DMS 273 (cell line): ENCODE data around the gene ERLIN1.
"Not testable (repeated sequence)": the region's sequence is repeated elsewhere in the genome, so short reads cannot be mapped to it uniquely, and the experiment has no call there.

Experiments
- DNase-seq: peaks from one replicate; lab custom pipeline; 2025; ENCODE audit not compliant: unreplicated experiment; lab: John Stamatoyannopoulos, UW

The ERLIN1 gene

DNA sequence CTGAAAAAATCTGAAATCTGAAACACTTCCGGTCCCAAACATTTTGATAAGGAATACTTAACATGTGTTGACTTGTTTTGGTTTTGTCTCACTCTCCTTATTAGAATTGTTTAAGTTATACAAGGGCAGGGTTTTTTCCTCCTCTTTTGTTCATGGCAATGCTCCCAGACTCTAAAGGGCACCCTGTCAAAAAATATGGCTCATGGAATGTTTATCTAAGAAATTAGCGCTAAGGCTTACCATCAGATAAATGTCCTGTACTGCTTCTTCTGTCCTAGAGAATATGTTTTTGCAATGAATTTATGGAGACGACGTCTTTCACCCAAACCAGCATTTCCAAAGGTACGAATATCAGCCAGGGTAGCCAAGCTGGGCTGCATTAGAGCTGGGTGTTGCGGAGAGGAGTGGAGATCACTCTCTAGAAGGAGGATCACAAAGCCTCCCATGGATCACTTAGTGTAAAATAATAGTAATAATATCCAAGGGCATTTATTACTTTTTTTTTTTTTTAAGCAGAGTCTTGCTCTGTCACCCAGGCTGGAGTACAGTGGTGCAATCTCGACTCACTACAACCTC lies 46.8 kb downstream of the ERLIN1 start:
- no peak for DNase-seq

DNA sequence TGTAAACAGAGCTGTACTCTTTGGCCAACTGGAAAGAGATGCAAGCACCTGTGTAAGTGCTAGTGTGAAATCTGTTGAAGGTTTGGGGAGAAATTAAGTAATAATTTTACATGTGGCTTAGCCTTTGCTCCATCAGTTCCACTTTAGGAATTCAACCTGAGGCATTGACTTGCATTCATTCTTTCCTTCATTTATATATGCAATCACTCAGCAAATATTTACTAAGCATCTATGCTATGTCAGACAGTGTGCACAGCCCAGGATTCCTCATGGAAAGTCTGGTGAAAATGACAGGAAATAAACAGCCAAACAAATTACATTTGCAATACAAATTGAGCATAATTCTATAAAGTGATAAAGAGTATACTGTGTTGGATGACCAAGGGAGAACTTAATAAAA lies 50.3 kb downstream of the ERLIN1 start:
- no peak for DNase-seq

DNA sequence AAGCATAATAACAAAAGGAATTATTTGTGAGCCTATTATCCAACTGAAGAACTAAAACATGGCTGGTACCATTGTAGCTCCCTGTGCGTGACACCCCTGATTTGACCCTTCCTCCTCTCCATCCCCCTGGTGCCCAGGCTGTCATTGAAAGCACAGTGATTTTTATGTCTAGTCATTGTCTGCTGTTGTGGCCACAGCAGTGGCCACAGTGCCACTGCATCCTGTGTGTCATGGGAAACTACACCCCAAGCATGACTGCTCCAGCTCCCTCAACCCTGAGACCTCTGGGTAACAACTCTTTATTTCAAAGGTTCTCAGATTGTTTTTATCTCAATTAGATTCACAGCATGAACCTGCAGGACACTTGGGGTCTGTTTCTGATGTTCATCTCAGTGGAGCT lies 52.0 kb downstream of the ERLIN1 start:
- no peak for DNase-seq

DNA sequence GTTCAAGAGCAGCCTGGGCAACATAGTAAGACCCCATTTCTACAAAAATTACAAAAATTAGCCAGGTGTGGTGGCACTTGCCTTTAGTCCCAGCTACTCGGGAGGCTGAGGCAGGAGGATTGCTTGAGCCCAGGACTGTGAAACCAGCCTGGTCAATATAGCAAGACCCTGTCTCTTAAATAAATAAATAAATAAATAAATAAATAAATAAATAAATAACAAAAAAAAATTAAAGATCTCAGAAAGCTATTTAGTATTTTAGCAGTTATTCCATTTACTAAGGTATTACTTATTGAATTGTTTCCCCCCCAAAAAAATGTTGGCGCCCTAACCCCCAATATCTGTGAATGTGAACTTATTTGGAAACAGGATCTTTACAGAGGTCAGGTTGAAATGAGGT lies 53.4 kb downstream of the ERLIN1 start:
- no peak for DNase-seq

DNA sequence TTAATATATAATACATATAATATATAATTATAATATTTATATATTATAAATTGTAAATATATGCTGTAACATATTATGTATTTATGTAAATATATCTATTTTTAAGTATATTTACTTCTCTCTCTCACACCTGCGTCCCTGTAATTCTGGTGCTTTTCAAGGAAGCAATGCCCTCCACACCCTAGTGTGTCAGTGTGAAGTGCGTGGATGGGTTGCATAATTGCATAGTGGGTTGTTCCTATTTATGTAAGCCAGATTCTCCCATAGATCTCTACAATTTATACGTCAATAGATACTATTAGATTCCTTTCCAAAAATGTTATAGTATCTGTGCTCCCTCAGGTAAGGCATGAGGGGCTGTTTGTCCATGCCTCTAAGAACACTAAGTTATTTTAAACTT lies 54.3 kb downstream of the ERLIN1 start:
- DNase-seq = no peak

DNA sequence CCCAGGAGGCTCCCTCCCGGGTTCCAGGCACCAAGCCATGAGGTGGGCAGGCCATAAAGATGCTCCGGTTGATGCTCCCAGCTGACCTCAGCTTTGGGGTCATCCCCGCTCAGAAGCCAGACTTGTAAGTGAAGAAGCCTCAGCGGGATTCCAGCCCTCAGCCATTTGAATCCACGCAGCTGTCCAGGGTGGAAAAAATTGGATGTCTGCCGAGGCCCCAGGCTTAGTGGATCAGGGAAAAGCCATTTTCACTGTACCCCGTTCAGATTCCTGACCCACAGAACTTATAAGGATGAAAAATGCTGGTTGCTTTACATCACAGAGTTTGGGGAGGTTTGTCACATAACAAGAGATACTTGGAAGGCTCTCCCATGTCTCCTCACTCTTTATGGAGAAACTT lies 55.0 kb downstream of the ERLIN1 start:
- peak; percentile 6 for DNase-seq

DNA sequence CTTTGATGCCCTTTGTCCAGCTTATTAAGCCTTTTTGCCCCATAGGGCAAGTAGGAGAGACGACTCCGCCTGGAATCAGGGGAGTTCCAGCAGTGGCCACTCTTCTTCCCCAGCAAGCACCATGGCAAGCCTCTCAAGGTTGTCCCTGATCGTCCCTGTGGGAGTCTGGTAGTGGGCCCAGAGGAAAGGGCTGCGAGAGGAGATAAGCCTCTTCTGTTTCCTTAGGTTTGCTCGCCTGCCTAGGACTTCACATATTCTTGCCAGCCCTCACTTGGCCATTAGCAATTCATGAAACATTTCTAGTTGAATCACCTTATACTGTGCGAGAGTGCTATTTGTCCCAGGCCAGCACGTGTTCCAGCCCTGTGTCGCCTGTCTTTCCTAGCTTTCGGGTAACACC lies 56.4 kb downstream of the ERLIN1 start:
- DNase-seq = no peak

DNA sequence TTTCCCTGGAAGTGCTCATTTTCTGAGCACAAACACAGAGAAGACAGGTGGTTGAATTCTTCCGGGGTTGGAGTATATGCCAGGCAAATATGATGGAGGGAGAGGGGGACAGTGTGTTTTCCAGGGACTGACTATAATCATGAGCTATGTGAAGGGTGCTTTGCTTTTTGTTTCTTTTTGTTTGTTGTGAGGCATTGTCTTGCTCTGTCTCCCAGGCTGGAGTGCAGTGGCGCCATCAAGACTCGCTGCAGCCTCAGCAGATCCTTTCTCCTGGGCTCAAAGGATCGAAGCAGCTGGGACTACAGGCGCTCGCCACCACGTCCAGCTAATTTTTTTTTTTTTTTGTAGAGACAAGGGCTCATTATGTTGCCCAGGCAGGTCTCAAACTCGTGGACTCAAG lies 56.9 kb downstream of the ERLIN1 start:
- DNase-seq = no peak

DNA sequence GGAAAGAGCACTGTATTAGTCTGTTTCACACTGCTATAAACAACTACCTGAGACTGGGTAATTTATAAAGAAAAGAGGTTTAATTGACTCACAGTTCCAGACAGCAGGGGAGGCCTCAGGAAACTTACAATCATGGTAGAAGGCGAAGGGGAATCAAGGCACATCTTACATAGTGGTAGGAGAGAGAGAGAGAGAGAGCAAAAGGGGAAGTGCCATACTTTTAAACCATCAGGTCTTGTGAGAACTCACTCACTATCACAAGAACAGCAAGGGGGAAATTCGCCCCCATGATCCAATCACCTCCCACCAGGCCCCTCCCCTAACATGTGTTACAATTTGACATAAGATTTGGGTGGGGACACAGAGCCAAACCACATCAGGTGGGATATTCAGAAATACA lies 60.5 kb downstream of the ERLIN1 start:
- not testable (repeated sequence) for DNase-seq

DNA sequence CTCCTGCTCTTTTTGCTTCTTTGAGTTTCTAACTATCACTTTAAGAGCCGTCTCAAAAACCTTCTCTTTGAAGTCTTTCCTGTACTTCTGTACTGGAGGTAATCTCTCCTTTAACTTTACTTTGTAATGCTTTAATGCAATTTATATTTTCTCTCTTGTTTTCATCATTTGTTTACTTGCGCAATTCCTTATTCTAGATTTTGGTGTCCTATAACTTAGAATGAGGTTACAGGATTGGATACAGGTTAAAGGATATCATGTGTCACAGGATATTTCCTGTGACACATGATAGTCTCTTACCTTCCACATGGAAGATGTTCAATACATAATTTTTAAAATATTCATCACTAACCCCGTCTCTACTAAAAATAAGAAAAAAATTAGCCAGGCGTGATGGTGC lies 61.7 kb downstream of the ERLIN1 start:
- DNase-seq = no peak

DNA sequence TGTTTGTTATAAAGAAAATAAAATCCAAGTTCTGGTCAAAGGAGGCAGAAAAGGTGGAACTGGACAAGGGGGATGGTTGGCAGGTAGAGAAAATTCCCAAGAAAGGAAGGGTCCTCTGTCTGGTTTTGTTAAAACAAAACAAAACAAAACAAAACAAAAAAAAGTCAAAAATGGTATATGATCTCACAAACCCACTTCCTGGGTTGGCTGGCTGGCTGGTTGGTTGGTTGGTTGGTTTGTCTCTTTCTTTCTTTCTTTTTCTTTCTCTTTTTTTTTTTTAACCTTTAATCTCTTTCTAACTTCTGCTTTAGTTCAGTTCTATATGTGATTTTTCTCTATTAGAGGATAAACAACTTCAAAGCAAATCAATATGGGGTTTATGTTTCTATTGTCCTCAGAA lies 63.0 kb downstream of the ERLIN1 start:
- DNase-seq = no peak

DNA sequence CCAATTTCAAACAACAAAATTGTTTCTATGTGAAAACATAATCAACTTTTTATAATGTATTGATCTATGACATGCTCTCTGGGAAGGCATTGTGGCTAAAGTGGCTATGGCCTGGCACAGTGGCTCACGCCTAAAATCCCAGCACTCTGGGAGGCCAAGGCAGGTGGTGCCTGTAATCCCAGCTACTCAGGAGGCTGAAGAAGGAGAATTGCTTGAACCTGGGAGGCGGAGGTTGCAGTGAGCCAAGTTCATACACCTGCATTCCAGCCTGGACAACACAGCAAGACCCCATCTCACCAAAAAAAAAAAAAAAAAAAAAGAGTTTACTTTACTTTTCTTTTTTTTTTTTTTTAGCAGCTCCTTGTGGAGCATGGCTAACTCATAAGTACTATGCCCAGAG lies 65.3 kb downstream of the ERLIN1 start:
- no peak for DNase-seq

DNA sequence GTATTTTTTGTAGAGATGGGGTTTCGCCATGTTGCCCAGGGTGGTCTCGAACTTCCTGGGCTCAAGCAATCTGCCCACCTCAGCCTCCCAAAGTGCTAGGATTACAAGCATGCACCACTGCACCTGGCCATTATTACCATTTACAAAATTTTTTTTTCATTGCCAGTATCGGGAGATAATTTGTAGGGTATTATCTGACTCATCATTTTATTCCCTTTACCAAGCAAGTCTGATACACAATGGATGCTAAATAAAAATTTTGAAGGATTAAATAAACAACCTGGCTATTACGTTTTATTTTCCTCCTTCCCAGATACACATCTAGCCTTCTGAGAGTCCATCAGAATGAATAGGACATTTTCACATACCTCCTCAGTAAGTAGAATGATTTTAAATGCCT lies 66.1 kb downstream of the ERLIN1 start:
- DNase-seq = no peak

DNA sequence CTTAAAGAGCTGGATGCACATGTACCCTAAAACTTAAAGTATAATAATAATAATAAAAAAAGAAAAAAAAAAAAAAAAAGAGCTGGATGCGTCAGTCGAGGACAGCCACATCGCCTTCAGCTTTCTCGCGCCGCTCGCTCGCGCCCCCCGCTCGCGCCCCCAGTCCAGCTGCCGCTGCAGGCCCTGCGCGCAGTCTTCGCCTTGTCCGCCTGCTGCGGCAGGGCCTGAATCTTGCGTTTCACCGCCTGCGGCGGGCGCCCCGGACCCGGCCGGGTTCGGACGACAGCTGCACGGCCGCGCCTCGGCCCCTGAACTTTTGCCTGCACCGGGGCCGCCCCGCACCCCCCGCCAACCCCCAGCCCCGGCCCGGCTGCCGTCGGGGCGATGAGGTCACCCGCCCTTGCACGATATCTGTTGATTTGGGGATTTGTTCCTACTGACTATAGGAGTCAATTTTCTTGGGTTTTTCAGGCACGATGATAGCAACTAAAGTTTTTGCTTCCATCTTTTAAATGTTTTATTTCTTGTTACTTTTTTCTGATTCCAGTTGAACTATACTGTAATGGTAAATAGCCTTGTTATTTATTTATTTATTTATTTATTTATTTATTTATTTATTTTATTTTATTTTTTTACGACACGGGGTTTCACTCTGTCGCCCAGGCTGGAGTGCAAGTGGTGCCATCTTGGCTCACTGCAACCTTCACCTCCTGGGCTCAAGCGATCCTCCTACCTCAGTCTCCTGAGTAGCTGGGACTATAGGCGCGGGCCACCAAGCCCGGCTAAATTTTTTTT lies 70.7 kb downstream of the ERLIN1 start:
- no peak for DNase-seq

DNA sequence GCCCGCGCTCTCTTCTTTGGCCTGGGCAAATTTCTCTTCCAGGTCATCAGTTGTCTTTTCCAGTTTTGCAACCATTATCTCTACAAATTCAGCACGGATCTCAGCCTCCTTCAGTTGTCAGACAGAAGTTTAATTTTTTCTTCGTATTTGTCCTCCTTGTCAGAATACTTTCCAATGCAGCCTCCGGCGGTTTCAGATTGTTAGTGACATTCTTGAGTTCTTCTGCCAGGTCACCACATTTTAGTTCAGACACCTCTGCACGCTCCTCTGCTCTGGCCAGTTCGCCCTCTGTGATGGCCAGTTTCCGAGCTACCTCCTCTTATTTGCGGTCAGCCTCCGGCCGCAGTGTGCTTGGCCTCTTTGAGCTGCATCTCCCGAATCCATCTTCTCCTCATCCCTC lies 71.4 kb downstream of the ERLIN1 start:
- no peak for DNase-seq

DNA sequence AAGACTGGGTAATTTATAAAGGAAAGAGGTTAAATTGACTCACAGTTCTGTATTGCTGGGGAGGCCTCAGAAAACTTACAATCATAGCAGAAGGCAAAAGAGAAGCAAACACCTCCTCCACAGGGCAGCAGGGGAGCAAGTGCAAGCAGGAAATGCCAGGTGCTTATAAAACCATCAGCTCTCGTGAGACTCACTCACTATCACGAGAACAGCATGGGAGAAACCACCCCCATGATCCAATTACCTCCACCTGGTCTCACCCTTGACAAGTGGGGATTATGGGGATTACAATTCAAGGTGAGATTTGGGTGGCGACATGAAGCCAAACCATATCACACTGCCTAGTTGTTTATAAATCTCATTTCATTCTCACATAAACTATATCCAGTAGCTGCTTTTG lies 76.2 kb downstream of the ERLIN1 start:
- DNase-seq = peak; percentile 15

DNA sequence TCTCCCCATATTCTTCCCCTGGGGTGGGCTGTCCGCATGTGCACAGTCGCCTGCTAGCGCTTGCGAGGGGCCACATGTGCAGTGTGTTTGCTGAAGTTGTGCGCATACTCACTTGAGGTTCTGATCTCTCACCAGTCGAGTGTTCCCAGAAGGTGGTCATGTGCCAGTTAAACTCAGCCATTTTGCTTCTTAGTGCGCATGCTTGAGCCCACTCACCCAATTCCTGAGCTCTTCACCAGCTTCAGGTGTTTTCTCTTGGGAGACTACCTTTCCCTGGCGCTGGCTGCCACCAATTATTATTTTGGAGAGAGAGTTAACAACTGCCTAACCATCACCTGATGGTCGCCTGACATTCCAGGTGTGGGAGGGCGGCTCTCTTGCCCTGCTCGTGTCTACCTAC lies 79.0 kb downstream of the ERLIN1 start:
- DNase-seq = no peak

DNA sequence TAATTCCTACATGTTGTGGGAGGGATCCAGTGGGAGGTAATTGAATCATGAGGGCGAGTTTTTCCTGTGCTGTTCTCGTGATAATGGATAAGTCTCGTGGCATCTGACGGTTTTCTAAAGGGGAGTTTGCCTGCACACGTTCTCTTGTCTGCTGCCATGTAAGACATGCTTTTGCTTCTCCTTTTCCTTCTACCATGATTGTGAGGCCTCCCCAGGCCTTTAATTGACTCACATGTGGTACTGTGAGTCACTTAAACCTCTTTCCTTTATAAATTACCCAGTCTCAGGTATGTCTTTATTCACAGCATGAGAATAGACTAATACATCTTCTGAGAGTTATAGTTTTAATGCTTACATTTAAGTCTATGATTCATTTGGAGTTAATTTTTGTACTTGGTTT lies 81.5 kb downstream of the ERLIN1 start:
- DNase-seq = no peak

DNA sequence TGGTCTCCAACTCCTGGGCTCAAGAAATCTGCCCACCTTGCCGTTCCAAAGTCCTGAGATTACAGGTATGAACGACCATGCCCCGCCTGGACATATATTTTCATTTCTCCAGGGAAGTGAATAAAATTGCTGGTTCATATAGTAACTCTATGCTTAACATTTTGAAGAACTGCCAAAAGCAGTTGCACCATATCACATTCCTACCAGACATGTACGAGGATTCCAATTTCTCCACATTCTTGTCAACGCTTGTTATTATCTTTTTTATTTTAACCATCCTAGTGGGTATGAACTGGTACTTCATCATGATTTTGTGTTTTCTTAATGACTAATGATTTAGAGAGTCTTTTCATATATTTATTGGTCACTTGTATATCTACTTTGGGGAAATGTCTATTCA lies 82.2 kb downstream of the ERLIN1 start:
- DNase-seq = no peak

DNA sequence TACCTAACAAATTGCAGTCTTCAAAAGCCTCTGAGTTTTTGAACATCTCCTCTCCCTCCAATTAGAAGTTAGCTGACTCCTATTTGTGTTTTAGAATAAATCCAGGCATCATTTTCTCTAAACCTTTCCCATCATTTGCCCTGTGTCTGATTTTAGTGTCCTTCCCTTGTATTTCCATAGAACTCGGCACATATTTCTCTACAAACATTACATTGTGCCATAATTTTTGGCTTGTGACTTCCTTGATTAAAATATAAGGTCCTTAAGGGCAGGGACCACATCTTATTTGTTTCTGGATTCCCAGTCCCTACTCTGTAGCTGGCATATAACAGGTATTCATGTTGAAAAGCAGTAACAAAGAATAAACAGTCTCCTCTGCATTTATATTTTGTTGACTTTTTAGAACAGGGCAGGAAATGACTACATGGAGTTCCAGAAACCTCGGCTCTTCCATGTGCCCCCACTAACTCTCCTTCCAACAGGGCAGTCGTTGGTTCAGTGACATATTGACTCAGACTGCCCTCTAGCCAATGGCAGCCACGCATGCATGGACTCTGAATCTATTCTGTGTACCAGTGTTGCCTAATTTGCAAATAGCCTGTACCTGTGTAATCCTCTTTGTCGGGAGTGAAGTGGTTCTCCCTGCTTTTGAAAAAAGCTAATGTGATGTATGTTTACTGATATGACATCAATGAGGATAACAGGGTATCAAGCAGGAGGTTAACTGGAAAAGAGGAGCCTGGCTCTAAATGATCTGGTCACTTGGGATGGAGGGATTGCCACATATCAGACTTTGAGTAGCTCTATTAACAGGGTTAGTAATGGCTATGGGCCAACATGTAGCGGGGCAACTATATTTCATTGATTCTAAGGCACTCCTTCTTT lies 84.4 kb downstream of the ERLIN1 start:
- DNase-seq = no peak

DNA sequence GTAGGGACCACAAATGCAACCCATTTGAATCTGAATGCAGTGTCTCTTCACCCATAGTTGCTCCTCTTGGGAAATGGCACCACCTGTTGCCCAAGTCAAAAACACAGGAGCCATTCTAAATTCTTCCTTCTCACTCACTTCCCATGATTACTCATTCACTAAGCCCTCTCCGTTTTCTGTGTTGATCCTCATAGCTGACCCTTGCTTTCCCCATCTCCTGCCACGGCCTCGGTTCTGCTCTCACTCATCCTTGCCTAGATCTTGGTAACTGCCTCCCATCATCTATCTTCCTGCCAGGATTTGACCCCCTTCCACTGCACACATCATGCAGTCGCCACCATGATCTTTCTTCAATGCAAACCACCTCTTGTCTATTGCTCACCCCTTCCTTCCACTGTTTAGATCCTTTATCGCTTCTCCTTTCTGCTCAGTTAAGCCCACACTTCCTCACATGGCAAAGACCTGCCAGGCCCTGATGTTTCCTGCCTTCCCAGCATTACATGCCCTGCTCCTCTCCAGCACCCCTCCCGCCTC lies 85.1 kb downstream of the ERLIN1 start:
- peak; percentile 37 for DNase-seq
